GM12878 (cell line): Measurements from ENCODE around the gene CCSER1. TPM values are rescaled to one million over a fixed set of nuclear protein-coding genes. Genes with fewer than 3 reads are reported as not detected.

Experiments used
- ATF7 ChIP-seq: fragments of 450-650 bp; IDR thresholded peaks from 2 replicates; pipeline ENCODE4 v1.6.1; 2016; ENCODE audit warnings: low read depth, mild to moderate bottlenecking
- BACH1 ChIP-seq: fragments of 450-650 bp; IDR thresholded peaks from 2 replicates; pipeline ENCODE4 v1.6.1; 2017; ENCODE audit warnings: mild to moderate bottlenecking, borderline replicate concordance
- BCL11A ChIP-seq: IDR thresholded peaks from 2 replicates; pipeline ENCODE4 v1.6.1; 2011; ENCODE audit warnings: low read depth, low read length
- BHLHE40 ChIP-seq, 2 experiments: fragments of 450-650 bp in 1 of 2; IDR thresholded peaks; 2 replicates each; pipeline ENCODE4 v1.6.1; 2011 to 2017; ENCODE audit warnings: low read depth in 2 of 2, borderline replicate concordance in 1 of 2, improper control_type of control experiment in 1 of 2, low read length in 1 of 2, mild to moderate bottlenecking in 1 of 2
- BMI1 ChIP-seq: fragments of 450-650 bp; IDR thresholded peaks from 2 replicates; pipeline ENCODE4 v1.6.1; 2016; ENCODE audit warnings: mild to moderate bottlenecking, moderate library complexity, borderline replicate concordance
- BRCA1 ChIP-seq: IDR thresholded peaks from 2 replicates; pipeline ENCODE4 v1.6.1; 2011; ENCODE audit warnings: low read depth, low read length, improper control_type of control experiment
- EGR1 ChIP-seq, 2 experiments: IDR thresholded peaks; 1 replicate in 1 of 2; 2 replicates in 1 of 2; pipeline ENCODE4 v1.6.1; 2011 to 2012; ENCODE audit warnings: low read depth in 2 of 2, low read length in 2 of 2, borderline replicate concordance in 1 of 2, mild to moderate bottlenecking in 1 of 2, moderate library complexity in 1 of 2
- EP300 ChIP-seq, 2 experiments: fragments of 150-350 bp in 1 of 2; IDR thresholded peaks; 2 replicates each; pipeline ENCODE4 v1.6.1; 2011 to 2012; ENCODE audit warnings: low read depth in 2 of 2, low read length in 2 of 2, borderline replicate concordance in 1 of 2, improper control_type of control experiment in 1 of 2, inconsistent platforms in 1 of 2; ENCODE audit not compliant: control insufficient read depth in 1 of 2
- ETV6 ChIP-seq, 2 experiments: fragments of 450-650 bp in 1 of 2; IDR thresholded peaks in 1 of 2; conservative IDR thresholded peaks in 1 of 2; 2 replicates each; pipeline ENCODE4 v1.6.1; 2014; ENCODE audit warnings: antibody characterized with exemption in 1 of 2, borderline replicate concordance in 1 of 2, low read depth in 1 of 2, mild to moderate bottlenecking in 1 of 2, moderate library complexity in 1 of 2
- EZH2 ChIP-seq: IDR thresholded peaks from 2 replicates; pipeline ENCODE4 v1.6.1; 2012; ENCODE audit warnings: low read depth, mild to moderate bottlenecking, control low read depth, inconsistent platforms, low read length, borderline replicate concordance; ENCODE audit not compliant: control insufficient read depth
- FOXM1 ChIP-seq: IDR thresholded peaks from 2 replicates; pipeline ENCODE4 v1.6.1; 2012; ENCODE audit warnings: low read depth, mild to moderate bottlenecking, inconsistent platforms, low read length, moderate library complexity
- IKZF1 ChIP-seq: fragments of 450-650 bp; conservative IDR thresholded peaks from 2 replicates; pipeline ENCODE4 v1.6.1; 2017; ENCODE audit warnings: antibody characterized with exemption, mild to moderate bottlenecking
- IKZF2 ChIP-seq, 2 experiments: fragments of 450-650 bp; IDR thresholded peaks; 2 replicates each; pipeline ENCODE4 v1.6.1; 2017; ENCODE audit warnings: mild to moderate bottlenecking in 2 of 2, moderate library complexity in 2 of 2
- IRF4 ChIP-seq: IDR thresholded peaks from 2 replicates; pipeline ENCODE4 v1.6.1; 2011; ENCODE audit warnings: low read depth, low read length
- KLF5 ChIP-seq: fragments of 450-650 bp; IDR thresholded peaks from 2 replicates; pipeline ENCODE4 v1.6.1; 2014; ENCODE audit warnings: mild to moderate bottlenecking; ENCODE audit not compliant: partially characterized antibody
- MTA2 ChIP-seq: fragments of 450-650 bp; IDR thresholded peaks from 2 replicates; pipeline ENCODE4 v1.6.1; 2016; ENCODE audit warnings: low read depth, mild to moderate bottlenecking, moderate library complexity
- NFXL1 ChIP-seq: fragments of 450-650 bp; IDR thresholded peaks from 2 replicates; pipeline ENCODE4 v1.6.1; 2017; ENCODE audit warnings: antibody characterized with exemption, mild to moderate bottlenecking, borderline replicate concordance
- NR2F1 ChIP-seq: fragments of 450-650 bp; conservative IDR thresholded peaks from 2 replicates; pipeline ENCODE4 v1.6.1; 2017; ENCODE audit warnings: mild to moderate bottlenecking
- RB1 ChIP-seq: fragments of 450-650 bp; formaldehyde crosslinking; IDR thresholded peaks from 2 replicates; pipeline ENCODE4 v1.6.1; 2017; ENCODE audit warnings: mild to moderate bottlenecking, borderline replicate concordance
- RUNX3 ChIP-seq: IDR thresholded peaks from 2 replicates; pipeline ENCODE4 v1.6.1; 2012; ENCODE audit warnings: low read length, inconsistent platforms
- SREBF1 ChIP-seq: IDR thresholded peaks from 2 replicates; pipeline ENCODE4 v1.6.1; 2012; ENCODE audit warnings: mild to moderate bottlenecking, low read length
- ZNF24 ChIP-seq: fragments of 450-650 bp; IDR thresholded peaks from 2 replicates; pipeline ENCODE4 v1.6.1; 2017; ENCODE audit warnings: antibody characterized with exemption, mild to moderate bottlenecking
- polyA plus RNA-seq, 11 experiments: library from polyadenylated mRNA; depleted of rRNA in 4 of 11; unstranded in 6 of 11; stranded (reverse) in 5 of 11; fragments of >200 nt; fragmentation: Nextera tagmentation in 4 of 11; fragmentation: Illumina TruSeq in 1 of 11; extraction: Ambion mirVana in 4 of 11; extraction: Trizol in 1 of 11; gene quantifications; 1 replicate in 1 of 11; 2 replicates in 10 of 11; pipeline versions ENCODE4 v1.2.1 to v1.2.3, GENCODE V29; 2011 to 2016; ENCODE audit warnings: inconsistent platforms in 2 of 11, missing spikeins in 2 of 11, low read depth in 1 of 11
- total RNA-seq, 4 experiments: library from RNA; depleted of rRNA in 3 of 4; stranded (reverse); fragments of >200 nt in 3 of 4; fragmentation: Illumina TruSeq in 1 of 4; extraction: Trizol in 1 of 4; gene quantifications; 2 replicates each; pipeline versions ENCODE4 v1.2.1 to v1.2.3, GENCODE V29; 2013 to 2021
- TF ChIP-seq, protein P1 (sequence below): fragments of 450-650 bp; IDR thresholded peaks from 2 replicates; pipeline ENCODE4 v1.6.1; 2017; ENCODE audit warnings: low read depth, mild to moderate bottlenecking, moderate library complexity
- TF ChIP-seq, protein P2 (sequence below): fragments of 450-650 bp; IDR thresholded peaks from 2 replicates; pipeline ENCODE4 v1.6.1; 2017; ENCODE audit warnings: antibody characterized with exemption, mild to moderate bottlenecking, moderate library complexity
- TF ChIP-seq, protein P3 (sequence below): IDR thresholded peaks from 2 replicates; pipeline ENCODE4 v1.6.1; 2012; ENCODE audit warnings: low read length, inconsistent platforms

CCSER1 gene
- total and polyA plus RNA-seq, 10 of the 15 experiments (the other 5 are each of a cell fraction or from before 2014, with no cell fraction given) = 0.22 to 2.7 (median 1.0) TPM

DNA sequence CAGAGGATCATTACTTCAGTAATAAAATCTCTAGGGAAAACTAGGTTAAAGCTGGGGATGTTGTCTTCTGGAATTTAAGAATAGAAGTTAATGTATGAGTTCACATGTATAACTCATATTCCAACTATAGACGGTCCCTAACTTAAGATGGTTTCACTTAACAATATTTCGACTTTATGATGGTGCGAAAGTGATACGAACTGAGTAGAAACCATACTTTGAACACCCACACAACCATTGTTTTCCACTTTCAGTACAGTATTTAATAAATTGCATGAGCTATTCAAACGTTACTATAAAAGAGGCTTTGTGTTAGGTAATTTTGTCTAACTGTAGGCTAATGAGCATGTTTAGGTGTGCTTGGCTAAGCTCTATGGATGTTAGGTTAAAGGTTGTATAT is 38.7 kb downstream of the CCSER1 start (continued):
- TF ChIP-seq, protein P1, sequence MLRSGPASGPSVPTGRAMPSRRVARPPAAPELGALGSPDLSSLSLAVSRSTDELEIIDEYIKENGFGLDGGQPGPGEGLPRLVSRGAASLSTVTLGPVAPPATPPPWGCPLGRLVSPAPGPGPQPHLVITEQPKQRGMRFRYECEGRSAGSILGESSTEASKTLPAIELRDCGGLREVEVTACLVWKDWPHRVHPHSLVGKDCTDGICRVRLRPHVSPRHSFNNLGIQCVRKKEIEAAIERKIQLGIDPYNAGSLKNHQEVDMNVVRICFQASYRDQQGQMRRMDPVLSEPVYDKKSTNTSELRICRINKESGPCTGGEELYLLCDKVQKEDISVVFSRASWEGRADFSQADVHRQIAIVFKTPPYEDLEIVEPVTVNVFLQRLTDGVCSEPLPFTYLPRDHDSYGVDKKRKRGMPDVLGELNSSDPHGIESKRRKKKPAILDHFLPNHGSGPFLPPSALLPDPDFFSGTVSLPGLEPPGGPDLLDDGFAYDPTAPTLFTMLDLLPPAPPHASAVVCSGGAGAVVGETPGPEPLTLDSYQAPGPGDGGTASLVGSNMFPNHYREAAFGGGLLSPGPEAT = 0 out of 2 replicates have a peak, but pooled peaks have one; percentile 36
- TF ChIP-seq NFXL1 (no peak), EZH2 (no peak), BRCA1 (no peak), BHLHE40 (IDR thresholded peaks at IDR 0.05; ENCODE audit: borderline replicate concordance in 1 of 2, low read depth in 2 of 2, low read length in 1 of 2) (peak; percentile 44 to 51; a peak in 2 of 4 replicates), IKZF2 (IDR thresholded peaks at IDR 0.05) (peak; percentile 51 to 76; a peak in 3 of 4 replicates), FOXM1 (peak; percentile 73; the same call in 1 of the 2 replicates), IRF4 (peak; percentile 56; the same call in 1 of the 2 replicates), BACH1 (0 out of 2 replicates have a peak, but pooled peaks have one; percentile 23), ZNF24 (peak; percentile 71), EGR1 (IDR thresholded peaks at IDR 0.05; ENCODE audit: borderline replicate concordance in 1 of 2, low read depth in 2 of 2, low read length in 2 of 2) (peak in 1 of 2 experiments; percentile 35; a peak in 1 of 3 replicates), IKZF1 (peak; percentile 49), SREBF1 (no peak), ETV6 (conservative IDR thresholded peaks at IDR 0.05 in 1 of 2, IDR thresholded peaks at IDR 0.05 in 1 of 2; ENCODE audit: borderline replicate concordance in 1 of 2, low read depth in 1 of 2) (peak in 1 of 2 experiments; percentile 82; a peak in 2 of 4 replicates), BCL11A (peak; percentile 74), MTA2 (peak; percentile 89), EP300 (IDR thresholded peaks at IDR 0.05; ENCODE audit: borderline replicate concordance in 1 of 2, control insufficient read depth in 1 of 2, low read depth in 2 of 2, low read length in 2 of 2) (peak; percentile 48 to 85; a peak in 2 of 4 replicates), KLF5 (no peak), RB1 (no peak), ATF7 (peak; percentile 69), RUNX3 (peak; percentile 79), BMI1 (0 out of 2 replicates have a peak, but pooled peaks have one; percentile 39), NR2F1 (peak; percentile 61)
- TF ChIP-seq, protein P2, sequence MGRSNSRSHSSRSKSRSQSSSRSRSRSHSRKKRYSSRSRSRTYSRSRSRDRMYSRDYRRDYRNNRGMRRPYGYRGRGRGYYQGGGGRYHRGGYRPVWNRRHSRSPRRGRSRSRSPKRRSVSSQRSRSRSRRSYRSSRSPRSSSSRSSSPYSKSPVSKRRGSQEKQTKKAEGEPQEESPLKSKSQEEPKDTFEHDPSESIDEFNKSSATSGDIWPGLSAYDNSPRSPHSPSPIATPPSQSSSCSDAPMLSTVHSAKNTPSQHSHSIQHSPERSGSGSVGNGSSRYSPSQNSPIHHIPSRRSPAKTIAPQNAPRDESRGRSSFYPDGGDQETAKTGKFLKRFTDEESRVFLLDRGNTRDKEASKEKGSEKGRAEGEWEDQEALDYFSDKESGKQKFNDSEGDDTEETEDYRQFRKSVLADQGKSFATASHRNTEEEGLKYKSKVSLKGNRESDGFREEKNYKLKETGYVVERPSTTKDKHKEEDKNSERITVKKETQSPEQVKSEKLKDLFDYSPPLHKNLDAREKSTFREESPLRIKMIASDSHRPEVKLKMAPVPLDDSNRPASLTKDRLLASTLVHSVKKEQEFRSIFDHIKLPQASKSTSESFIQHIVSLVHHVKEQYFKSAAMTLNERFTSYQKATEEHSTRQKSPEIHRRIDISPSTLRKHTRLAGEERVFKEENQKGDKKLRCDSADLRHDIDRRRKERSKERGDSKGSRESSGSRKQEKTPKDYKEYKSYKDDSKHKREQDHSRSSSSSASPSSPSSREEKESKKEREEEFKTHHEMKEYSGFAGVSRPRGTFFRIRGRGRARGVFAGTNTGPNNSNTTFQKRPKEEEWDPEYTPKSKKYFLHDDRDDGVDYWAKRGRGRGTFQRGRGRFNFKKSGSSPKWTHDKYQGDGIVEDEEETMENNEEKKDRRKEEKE = no peak
- TF ChIP-seq, protein P3, sequence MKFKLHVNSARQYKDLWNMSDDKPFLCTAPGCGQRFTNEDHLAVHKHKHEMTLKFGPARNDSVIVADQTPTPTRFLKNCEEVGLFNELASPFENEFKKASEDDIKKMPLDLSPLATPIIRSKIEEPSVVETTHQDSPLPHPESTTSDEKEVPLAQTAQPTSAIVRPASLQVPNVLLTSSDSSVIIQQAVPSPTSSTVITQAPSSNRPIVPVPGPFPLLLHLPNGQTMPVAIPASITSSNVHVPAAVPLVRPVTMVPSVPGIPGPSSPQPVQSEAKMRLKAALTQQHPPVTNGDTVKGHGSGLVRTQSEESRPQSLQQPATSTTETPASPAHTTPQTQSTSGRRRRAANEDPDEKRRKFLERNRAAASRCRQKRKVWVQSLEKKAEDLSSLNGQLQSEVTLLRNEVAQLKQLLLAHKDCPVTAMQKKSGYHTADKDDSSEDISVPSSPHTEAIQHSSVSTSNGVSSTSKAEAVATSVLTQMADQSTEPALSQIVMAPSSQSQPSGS = peak; percentile 62; the same call in 1 of the 2 replicates
